Measurements from ENCODE around the gene ARHGAP18. TPM values are rescaled to one million over a fixed set of nuclear protein-coding genes. Genes with fewer than 3 reads are reported as not detected.

Gene ARHGAP18
- total RNA-seq, 6 donors from 2014 or later = 30.4 to 56.8 (median 48.9) TPM

- H3K27ac ChIP-seq = peak overlapping the region; percentile 2 to 71 (median 42)
- H3K4me3 ChIP-seq = no peak overlapping the region
- peaks cover 34 to 45% (median 37%) of the 10 kb centered on the region in 4 donors for H3K4me1 ChIP-seq
- no peak for TF ChIP-seq POLR2A (IDR thresholded peaks at IDR 0.05)
- TF ChIP-seq CTCF (IDR thresholded peaks at IDR 0.05) = no peak
- H3K36me3 ChIP-seq = no peaks in the 10 kb centered on the region
- H3K27me3 ChIP-seq = no peaks in the 10 kb centered on the region
- ATAC-seq (ENCODE audit: low FRiP score in 2 of 2) = no peak
- H3K9me3 ChIP-seq = no peaks in the 10 kb centered on the region
- no peak for DNase-seq
- 82 to 90% methylated on average over 7 of the region's 7 CpGs for WGBS, 2 donors
Measured at GRCh38 chr6:129661536-129662405, 48.2 kb downstream of the ARHGAP18 start.

GRCh38 chr6:129660346-129660676, 49.7 kb downstream of the ARHGAP18 start:
- Histone ChIP-seq H3K9me3 (no peaks in the 10 kb centered on the region), H3K36me3 (no peaks in the 10 kb centered on the region), H3K27ac (peak overlapping the region; percentile 8 to 71 (median 58)), H3K4me1 (peaks cover 35 to 49% (median 39%) of the 10 kb centered on the region in 4 donors), H3K27me3 (no peaks in the 10 kb centered on the region), H3K4me3 (peak overlapping the region in 1 of 4 donors; percentile 6)
- DNase-seq = no peak
- no peak for TF ChIP-seq CTCF (IDR thresholded peaks at IDR 0.05)
- no peak for ATAC-seq (ENCODE audit: low FRiP score in 2 of 2)
- 69 to 77% methylated on average over 2 of the region's 2 CpGs for WGBS, 2 donors

GRCh38 chr6:129659590-129660345, 50.2 kb downstream of the ARHGAP18 start:
- peaks cover 33 to 50% (median 38%) of the 10 kb centered on the region in 4 donors for H3K4me1 ChIP-seq
- H3K27ac ChIP-seq = peak overlapping the region; percentile 41 to 71 (median 60)
- no peaks in the 10 kb centered on the region for H3K27me3 ChIP-seq
- no peaks in the 10 kb centered on the region for H3K36me3 ChIP-seq
- no peak for DNase-seq
- ATAC-seq (ENCODE audit: low FRiP score in 2 of 2) = peak in 1 of 2 donors; percentile 19
- H3K9me3 ChIP-seq = no peaks in the 10 kb centered on the region
- H3K4me3 ChIP-seq = no peak overlapping the region
- 66 to 81% methylated on average over 14 of the region's 14 CpGs for WGBS, 2 donors
- peak in 1 of 2 donors; percentile 60 for TF ChIP-seq POLR2AphosphoS5 (IDR thresholded peaks at IDR 0.05)
- TF ChIP-seq EP300 (IDR thresholded peaks at IDR 0.05) = peak in 1 of 4 donors; percentile 15
- TF ChIP-seq CTCF (IDR thresholded peaks at IDR 0.05) = no peak
- no peak for TF ChIP-seq POLR2A (IDR thresholded peaks at IDR 0.05)

- ATAC-seq (ENCODE audit: low FRiP score in 2 of 2) (no peak), DNase-seq (no peak)
- H3K9me3 ChIP-seq = no peaks in the 10 kb centered on the region
- peak overlapping the region in 2 of 4 donors; percentile 41 to 71 for H3K27ac ChIP-seq
- peaks cover 35 to 50% (median 37%) of the 10 kb centered on the region in 4 donors for H3K4me1 ChIP-seq
- no peaks in the 10 kb centered on the region for H3K27me3 ChIP-seq
- TF ChIP-seq CTCF (IDR thresholded peaks at IDR 0.05) (no peak), POLR2A (IDR thresholded peaks at IDR 0.05) (no peak), POLR2AphosphoS5 (IDR thresholded peaks at IDR 0.05) (no peak), EP300 (IDR thresholded peaks at IDR 0.05) (no peak)
- 83% methylated on average over 3 of the region's 3 CpGs for WGBS, 2 donors
- no peak overlapping the region for H3K4me3 ChIP-seq
- H3K36me3 ChIP-seq = no peaks in the 10 kb centered on the region
Measured at GRCh38 chr6:129659167-129659566, 50.8 kb downstream of the ARHGAP18 start.
